ENCODE measurements around the gene TCTA. TPM values are rescaled to one million over a fixed set of nuclear protein-coding genes. Genes with fewer than 3 reads are reported as not detected.

The TCTA gene
- polyA plus RNA-seq, 3 donors = 22.4 to 35.5 (median 26.7) TPM

DNA sequence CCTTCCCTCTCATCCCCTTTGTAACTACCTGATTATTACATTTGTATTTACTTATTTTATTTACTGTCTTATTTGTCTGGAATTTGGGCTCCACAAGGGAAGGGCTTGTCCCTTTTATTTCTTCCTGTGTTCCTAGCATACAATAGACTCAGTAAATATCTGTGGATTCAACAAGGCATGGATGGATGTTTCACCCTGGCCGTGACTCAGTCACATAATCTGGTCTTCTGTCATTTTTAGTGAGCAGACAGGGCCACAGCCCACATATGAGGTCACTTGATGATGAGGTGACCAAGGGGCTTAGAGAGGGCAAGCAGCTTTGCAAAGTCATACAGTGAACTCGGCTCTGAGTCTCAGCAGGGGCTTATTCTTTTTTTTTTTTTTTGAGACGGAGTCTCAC is 50.0 kb downstream of the TCTA start:
- Histone ChIP-seq H3K27ac (ENCODE audit: low read depth in 1 of 2, low read length in 2 of 2) (no peak overlapping the region), H3K9ac (ENCODE audit: insufficient read depth, low read length, poor library complexity, severe bottlenecking) (no peak overlapping the region), H3K36me3 (replicated peaks in 1 of 2; ENCODE audit: control insufficient read depth in 1 of 2, insufficient read depth in 2 of 2, low read length in 2 of 2) (no peaks in the 10 kb centered on the region), H3K4me3 (replicated peaks in 1 of 3; ENCODE audit: low read depth in 2 of 3, low read length in 3 of 3) (no peak overlapping the region), H3K9me3 (replicated peaks in 1 of 2; ENCODE audit: control insufficient read depth in 1 of 2, insufficient read depth in 1 of 2, low read length in 2 of 2) (no peaks in the 10 kb centered on the region), H3K4me2 (replicated peaks; ENCODE audit: extremely low read depth, low read length, poor library complexity, severe bottlenecking) (no peak overlapping the region), H3K4me1 (ENCODE audit: control insufficient read depth in 1 of 2, insufficient read depth in 2 of 2, low read length in 2 of 2) (peaks cover 5 to 10% of the 10 kb centered on the region in 2 donors), H3K79me2 (ENCODE audit: insufficient read depth, low read length) (no peaks in the 10 kb centered on the region), H4K20me1 (ENCODE audit: insufficient read depth, low read length) (no peaks in the 10 kb centered on the region), H2AFZ (ENCODE audit: insufficient read depth, low read depth, low read length, poor library complexity, severe bottlenecking) (no peak overlapping the region), H3K27me3 (ENCODE audit: control insufficient read depth in 2 of 2, insufficient read depth in 2 of 2, low read length in 2 of 2) (no peaks in the 10 kb centered on the region)
- no peak overlapping the region for H3K4me3 Mint-ChIP-seq
- H3K27me3 Mint-ChIP-seq (ENCODE audit: low read depth in 3 of 3) = peaks cover 3 to 8% (median 5%) of the 10 kb centered on the region in 3 donors
- TF ChIP-seq, protein P1, sequence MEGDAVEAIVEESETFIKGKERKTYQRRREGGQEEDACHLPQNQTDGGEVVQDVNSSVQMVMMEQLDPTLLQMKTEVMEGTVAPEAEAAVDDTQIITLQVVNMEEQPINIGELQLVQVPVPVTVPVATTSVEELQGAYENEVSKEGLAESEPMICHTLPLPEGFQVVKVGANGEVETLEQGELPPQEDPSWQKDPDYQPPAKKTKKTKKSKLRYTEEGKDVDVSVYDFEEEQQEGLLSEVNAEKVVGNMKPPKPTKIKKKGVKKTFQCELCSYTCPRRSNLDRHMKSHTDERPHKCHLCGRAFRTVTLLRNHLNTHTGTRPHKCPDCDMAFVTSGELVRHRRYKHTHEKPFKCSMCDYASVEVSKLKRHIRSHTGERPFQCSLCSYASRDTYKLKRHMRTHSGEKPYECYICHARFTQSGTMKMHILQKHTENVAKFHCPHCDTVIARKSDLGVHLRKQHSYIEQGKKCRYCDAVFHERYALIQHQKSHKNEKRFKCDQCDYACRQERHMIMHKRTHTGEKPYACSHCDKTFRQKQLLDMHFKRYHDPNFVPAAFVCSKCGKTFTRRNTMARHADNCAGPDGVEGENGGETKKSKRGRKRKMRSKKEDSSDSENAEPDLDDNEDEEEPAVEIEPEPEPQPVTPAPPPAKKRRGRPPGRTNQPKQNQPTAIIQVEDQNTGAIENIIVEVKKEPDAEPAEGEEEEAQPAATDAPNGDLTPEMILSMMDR (IDR thresholded peaks at IDR 0.05) = no peak
- 100% methylated on average over 2 of the region's 3 CpGs for WGBS (ENCODE audit: insufficient coverage)
- peaks cover 9% of the 10 kb centered on the region for H3K4me1 Mint-ChIP-seq
- intact Hi-C loops (cut with micrococcal nuclease) = loop anchor here in 1 of 2 donors (10.0 kb wide), 1 partner anchor 47 kb away; the partner anchor contains the start of genes RHOA and TCTA
- no peaks in the 10 kb centered on the region for H3K36me3 Mint-ChIP-seq
- H3K27ac Mint-ChIP-seq = peak overlapping the region in 1 of 7 donors; percentile 9
- H3K9me3 Mint-ChIP-seq = no peaks in the 10 kb centered on the region
- no peak for DNase-seq

DNA sequence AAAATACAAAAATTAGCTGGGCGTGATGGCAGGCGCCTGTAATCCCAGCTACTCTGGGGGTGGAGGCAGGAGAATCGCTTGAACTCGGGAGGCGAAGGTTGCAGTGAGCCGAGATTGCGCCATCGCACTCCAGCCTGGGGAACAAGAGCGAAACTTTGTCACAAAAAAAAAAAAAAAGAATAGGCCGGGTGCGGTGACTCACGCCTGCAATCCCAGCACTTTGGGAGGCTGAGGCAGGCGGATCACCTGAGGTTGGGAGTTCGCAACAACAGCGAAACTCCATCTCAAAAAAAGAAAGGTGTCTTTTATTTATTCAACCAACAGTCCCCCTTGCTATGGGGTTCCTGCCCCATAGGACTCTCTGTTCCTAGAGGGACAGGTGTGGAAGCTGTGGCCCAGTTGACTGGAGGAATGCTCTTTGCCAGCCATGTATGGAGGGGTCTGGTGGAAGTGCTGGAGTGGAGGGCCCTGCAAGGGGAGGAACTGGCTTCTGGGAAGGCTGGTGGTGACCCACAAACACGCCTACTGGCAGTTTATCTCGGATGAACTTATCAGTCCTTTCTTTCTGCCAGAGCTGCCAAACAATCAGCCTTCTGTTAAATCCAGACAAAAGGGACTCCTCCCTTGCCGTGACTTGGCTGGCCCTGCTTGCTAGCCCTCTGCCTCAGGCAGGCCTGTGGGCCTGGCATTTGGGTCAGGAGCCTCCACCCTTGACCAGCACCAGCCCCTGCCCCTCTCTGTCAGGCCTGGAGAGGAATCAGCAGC is 53.2 kb downstream of the TCTA start:
- no peaks in the 10 kb centered on the region for H3K36me3 Mint-ChIP-seq
- 64% methylated on average over 8 of the region's 18 CpGs for WGBS (ENCODE audit: insufficient coverage)
- peak overlapping the region; percentile 11 to 88 (median 60) for H3K27ac Mint-ChIP-seq

More for the DNA sequence above, 53.2 kb downstream of the TCTA start:
- Histone ChIP-seq H3K4me3 (replicated peaks in 1 of 3; ENCODE audit: low read depth in 2 of 3, low read length in 3 of 3) (no peak overlapping the region), H3K36me3 (replicated peaks in 1 of 2; ENCODE audit: control insufficient read depth in 1 of 2, insufficient read depth in 2 of 2, low read length in 2 of 2) (no peaks in the 10 kb centered on the region), H3K4me2 (replicated peaks; ENCODE audit: extremely low read depth, low read length, poor library complexity, severe bottlenecking) (peak overlapping the region; percentile 21), H2AFZ (ENCODE audit: insufficient read depth, low read depth, low read length, poor library complexity, severe bottlenecking) (no peak overlapping the region), H3K79me2 (ENCODE audit: insufficient read depth, low read length) (no peaks in the 10 kb centered on the region), H3K9ac (ENCODE audit: insufficient read depth, low read length, poor library complexity, severe bottlenecking) (no peak overlapping the region), H4K20me1 (ENCODE audit: insufficient read depth, low read length) (no peaks in the 10 kb centered on the region), H3K27me3 (ENCODE audit: control insufficient read depth in 2 of 2, insufficient read depth in 2 of 2, low read length in 2 of 2) (no peaks in the 10 kb centered on the region), H3K4me1 (ENCODE audit: control insufficient read depth in 1 of 2, insufficient read depth in 2 of 2, low read length in 2 of 2) (peaks cover 13 to 23% of the 10 kb centered on the region in 2 donors), H3K27ac (ENCODE audit: low read depth in 1 of 2, low read length in 2 of 2) (peak overlapping the region in 1 of 2 donors; percentile 7), H3K9me3 (replicated peaks in 1 of 2; ENCODE audit: control insufficient read depth in 1 of 2, insufficient read depth in 1 of 2, low read length in 2 of 2) (no peaks in the 10 kb centered on the region)
- no peaks in the 10 kb centered on the region for H3K9me3 Mint-ChIP-seq
- peak overlapping the region in 1 of 2 donors; percentile 30 for H3K4me3 Mint-ChIP-seq
- peaks cover 3 to 10% (median 7%) of the 10 kb centered on the region in 3 donors for H3K27me3 Mint-ChIP-seq (ENCODE audit: low read depth in 3 of 3)
- intact Hi-C loops (cut with micrococcal nuclease) = loop anchor here in 1 of 2 donors (10.0 kb wide), 1 partner anchor 51 kb away; the partner anchor contains the start of genes RHOA and TCTA
- TF ChIP-seq, protein P1 (IDR thresholded peaks at IDR 0.05) = no peak
- H3K4me1 Mint-ChIP-seq = peaks cover 19% of the 10 kb centered on the region
- DNase-seq = peak; percentile 19 to 59 (median 27)

Other genes with a start within 250 kb of the TCTA start
- gene CCDC71, start 246.1 kb upstream of the TCTA start, polyA plus RNA-seq = 10 to 100 TPM in 1 of 3 donors, 1 to 10 TPM in 2; 1.0 to 11.2 (median 1.2) TPM
- 10 to 100 TPM in 2 of 3 donors, 1 to 10 TPM in 1; 7.5 to 16.7 (median 12.9) TPM for gene KLHDC8B, start 240.8 kb upstream of the TCTA start, polyA plus RNA-seq
- gene C3orf62, start 135.2 kb upstream of the TCTA start, polyA plus RNA-seq = 10 to 100 TPM in 1 of 3 donors, 1 to 10 TPM in 1, under 1 TPM in 1; 0.60 to 15.7 (median 1.0) TPM
- 100 to 1,000 TPM in 1 of 3 donors, 10 to 100 TPM in 2; 68.6 to 125 (median 78.9) TPM for gene USP4, start 72.4 kb upstream of the TCTA start, polyA plus RNA-seq
- gene GPX1, start 54.1 kb upstream of the TCTA start, polyA plus RNA-seq = 1,000 to 10,000 TPM; 1,287 to 2,105 (median 1,394) TPM
- 1,000 to 10,000 TPM in 2 of 3 donors, 100 to 1,000 TPM in 1; 624 to 1,306 (median 1,179) TPM for gene RHOA, start 447 bp upstream of the TCTA start, polyA plus RNA-seq
- gene AMT, start 10.1 kb downstream of the TCTA start, polyA plus RNA-seq = 10 to 100 TPM in 1 of 3 donors, 1 to 10 TPM in 2; 2.0 to 25.1 (median 3.1) TPM
- gene NICN1, start 16.9 kb downstream of the TCTA start, polyA plus RNA-seq = 10 to 100 TPM in 1 of 3 donors, 1 to 10 TPM in 2; 5.0 to 23.3 (median 5.6) TPM
- 1 to 10 TPM; 3.9 to 5.8 (median 4.2) TPM for gene DAG1, start 57.8 kb downstream of the TCTA start, polyA plus RNA-seq
- not detected for gene BSN, start 142.1 kb downstream of the TCTA start, polyA plus RNA-seq

Data from CD14-positive monocyte (primary cell).